ENCODE data around the gene LRIG1. TPM values are rescaled to one million over a fixed set of nuclear protein-coding genes. Genes with fewer than 3 reads are reported as not detected.

The LRIG1 gene
- total and polyA plus RNA-seq, 10 of the 15 experiments (the other 5 are each of a cell fraction or from before 2014, with no cell fraction given): 0.84 to 16.4 (median 8.1) TPM

DNA sequence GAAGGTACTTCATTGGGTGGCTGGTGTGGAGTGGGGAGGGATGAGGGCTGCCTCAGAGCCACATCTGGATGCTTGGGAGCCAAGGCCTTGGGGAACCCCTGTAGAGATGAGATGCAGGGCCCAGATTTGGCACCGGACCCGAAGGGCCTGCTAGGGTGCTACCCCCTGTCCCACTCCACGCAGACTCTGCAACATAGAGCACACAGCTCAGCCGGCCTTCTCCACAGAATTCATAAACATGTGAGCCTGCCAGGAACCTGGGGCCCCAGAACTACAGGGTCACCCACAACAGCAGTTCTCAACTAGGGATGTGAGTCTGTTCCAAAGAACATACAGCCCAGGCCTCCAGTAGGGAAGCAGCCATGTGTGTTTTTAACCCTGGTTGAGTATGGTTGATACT, 62.8 kb downstream of the LRIG1 start (continued):
- TF ChIP-seq MEF2B (IDR thresholded peaks at IDR 0.05; ENCODE audit: partially characterized antibody, poor library complexity, severe bottlenecking): no peak
- TF ChIP-seq, protein P1, sequence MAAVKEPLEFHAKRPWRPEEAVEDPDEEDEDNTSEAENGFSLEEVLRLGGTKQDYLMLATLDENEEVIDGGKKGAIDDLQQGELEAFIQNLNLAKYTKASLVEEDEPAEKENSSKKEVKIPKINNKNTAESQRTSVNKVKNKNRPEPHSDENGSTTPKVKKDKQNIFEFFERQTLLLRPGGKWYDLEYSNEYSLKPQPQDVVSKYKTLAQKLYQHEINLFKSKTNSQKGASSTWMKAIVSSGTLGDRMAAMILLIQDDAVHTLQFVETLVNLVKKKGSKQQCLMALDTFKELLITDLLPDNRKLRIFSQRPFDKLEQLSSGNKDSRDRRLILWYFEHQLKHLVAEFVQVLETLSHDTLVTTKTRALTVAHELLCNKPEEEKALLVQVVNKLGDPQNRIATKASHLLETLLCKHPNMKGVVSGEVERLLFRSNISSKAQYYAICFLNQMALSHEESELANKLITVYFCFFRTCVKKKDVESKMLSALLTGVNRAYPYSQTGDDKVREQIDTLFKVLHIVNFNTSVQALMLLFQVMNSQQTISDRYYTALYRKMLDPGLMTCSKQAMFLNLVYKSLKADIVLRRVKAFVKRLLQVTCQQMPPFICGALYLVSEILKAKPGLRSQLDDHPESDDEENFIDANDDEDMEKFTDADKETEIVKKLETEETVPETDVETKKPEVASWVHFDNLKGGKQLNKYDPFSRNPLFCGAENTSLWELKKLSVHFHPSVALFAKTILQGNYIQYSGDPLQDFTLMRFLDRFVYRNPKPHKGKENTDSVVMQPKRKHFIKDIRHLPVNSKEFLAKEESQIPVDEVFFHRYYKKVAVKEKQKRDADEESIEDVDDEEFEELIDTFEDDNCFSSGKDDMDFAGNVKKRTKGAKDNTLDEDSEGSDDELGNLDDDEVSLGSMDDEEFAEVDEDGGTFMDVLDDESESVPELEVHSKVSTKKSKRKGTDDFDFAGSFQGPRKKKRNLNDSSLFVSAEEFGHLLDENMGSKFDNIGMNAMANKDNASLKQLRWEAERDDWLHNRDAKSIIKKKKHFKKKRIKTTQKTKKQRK (IDR thresholded peaks at IDR 0.05; ENCODE audit: low read depth, low read length): no peak

DNA sequence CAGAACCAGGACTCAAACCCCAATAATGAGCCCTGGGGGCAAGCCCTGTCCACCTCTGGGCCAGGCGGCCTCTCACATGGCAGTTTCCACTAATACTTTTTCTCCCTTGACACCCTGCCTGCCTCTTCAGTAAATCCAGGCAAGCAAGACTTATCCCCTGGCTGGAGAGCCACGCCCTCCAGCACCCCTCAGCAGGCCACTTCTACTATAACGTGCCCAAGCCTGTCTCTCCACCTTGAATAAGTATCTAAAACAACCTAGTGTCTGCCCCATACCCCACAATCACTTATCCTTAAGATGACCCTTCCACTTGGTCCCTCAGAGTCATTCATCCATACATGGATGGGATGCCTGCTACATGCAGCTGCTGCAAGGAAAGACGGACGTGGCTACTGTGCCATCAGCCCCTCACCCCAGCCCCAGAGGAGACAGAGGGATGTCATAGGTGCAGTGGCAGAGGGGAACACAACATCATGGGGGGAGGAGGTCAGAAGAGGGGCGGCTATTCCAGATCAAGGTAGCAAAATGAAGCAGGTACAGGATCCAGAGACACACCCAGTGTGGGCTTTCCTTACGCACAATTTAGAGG, 63.4 kb downstream of the LRIG1 start:
- 67% methylated on average over 7 of the region's 7 CpGs for WGBS (ENCODE audit: insufficient coverage, insufficient replicate concordance, low lambda C conversion rate, missing lambda C conversion rate)
- Histone ChIP-seq H3K27ac (ENCODE audit: control insufficient read depth, insufficient read depth) (no peak overlapping the region), H3K4me2 (ENCODE audit: control insufficient read depth, insufficient read depth) (no peak overlapping the region), H2AFZ (ENCODE audit: control insufficient read depth, low read depth, low read length) (no peak overlapping the region), H3K27me3 (replicated peaks in 1 of 2; ENCODE audit: control insufficient read depth in 2 of 2, insufficient read depth in 2 of 2, low read length in 1 of 2) (no peaks in the 10 kb centered on the region), H4K20me1 (ENCODE audit: control insufficient read depth, insufficient read depth) (no peaks in the 10 kb centered on the region), H3K4me3 (no peak overlapping the region), H3K4me1 (ENCODE audit: control insufficient read depth, insufficient read depth, low read length) (peaks cover 9% of the 10 kb centered on the region), H3K36me3 (ENCODE audit: control insufficient read depth in 2 of 2, insufficient read depth in 2 of 2, low read length in 1 of 2) (no peaks in the 10 kb centered on the region), H3K79me2 (ENCODE audit: control insufficient read depth, insufficient read depth, low read length) (no peaks in the 10 kb centered on the region), H3K9ac (ENCODE audit: control insufficient read depth, insufficient read depth, low read length) (no peak overlapping the region), H3K9me3 (replicated peaks; ENCODE audit: control insufficient read depth, insufficient read depth, low read length) (no peaks in the 10 kb centered on the region)
- RAD21 ChIA-PET (ENCODE audit: unreplicated experiment): no interaction called here
- intact Hi-C loops (cut with micrococcal nuclease; ENCODE audit: unreplicated experiment) (no loop called here), in situ Hi-C loops (cut with MboI) (no loop called here)
- ATAC-seq (no peak), FAIRE-seq (no peak), DNase-seq (ENCODE audit: low read depth, low spot score) (no peak)
- SMC1A ChIA-PET (ENCODE audit: uncharacterized antibody, unreplicated experiment): interaction anchor here (2.3 kb wide), 1 partner anchor 9 kb away, joined by 4 read pairs; no protein-coding TSS in a partner anchor
- TF ChIP-seq JUNB (IDR thresholded peaks at IDR 0.05): no peak
- TF ChIP-seq BMI1 (IDR thresholded peaks at IDR 0.05; ENCODE audit: borderline replicate concordance): no peak
- TF ChIP-seq, protein P2, sequence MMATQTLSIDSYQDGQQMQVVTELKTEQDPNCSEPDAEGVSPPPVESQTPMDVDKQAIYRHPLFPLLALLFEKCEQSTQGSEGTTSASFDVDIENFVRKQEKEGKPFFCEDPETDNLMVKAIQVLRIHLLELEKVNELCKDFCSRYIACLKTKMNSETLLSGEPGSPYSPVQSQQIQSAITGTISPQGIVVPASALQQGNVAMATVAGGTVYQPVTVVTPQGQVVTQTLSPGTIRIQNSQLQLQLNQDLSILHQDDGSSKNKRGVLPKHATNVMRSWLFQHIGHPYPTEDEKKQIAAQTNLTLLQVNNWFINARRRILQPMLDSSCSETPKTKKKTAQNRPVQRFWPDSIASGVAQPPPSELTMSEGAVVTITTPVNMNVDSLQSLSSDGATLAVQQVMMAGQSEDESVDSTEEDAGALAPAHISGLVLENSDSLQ (IDR thresholded peaks at IDR 0.05): no peak
- TF ChIP-seq, protein P3, sequence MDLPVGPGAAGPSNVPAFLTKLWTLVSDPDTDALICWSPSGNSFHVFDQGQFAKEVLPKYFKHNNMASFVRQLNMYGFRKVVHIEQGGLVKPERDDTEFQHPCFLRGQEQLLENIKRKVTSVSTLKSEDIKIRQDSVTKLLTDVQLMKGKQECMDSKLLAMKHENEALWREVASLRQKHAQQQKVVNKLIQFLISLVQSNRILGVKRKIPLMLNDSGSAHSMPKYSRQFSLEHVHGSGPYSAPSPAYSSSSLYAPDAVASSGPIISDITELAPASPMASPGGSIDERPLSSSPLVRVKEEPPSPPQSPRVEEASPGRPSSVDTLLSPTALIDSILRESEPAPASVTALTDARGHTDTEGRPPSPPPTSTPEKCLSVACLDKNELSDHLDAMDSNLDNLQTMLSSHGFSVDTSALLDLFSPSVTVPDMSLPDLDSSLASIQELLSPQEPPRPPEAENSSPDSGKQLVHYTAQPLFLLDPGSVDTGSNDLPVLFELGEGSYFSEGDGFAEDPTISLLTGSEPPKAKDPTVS (IDR thresholded peaks at IDR 0.05; ENCODE audit: low read depth, low read length): no peak
- TF ChIP-seq ETV6 (conservative IDR thresholded peaks at IDR 0.05 in 1 of 2, IDR thresholded peaks at IDR 0.05 in 1 of 2; ENCODE audit: borderline replicate concordance in 1 of 2, low read depth in 1 of 2): no peak
- POLR2A ChIA-PET: interaction anchor here (0.6 kb wide), 1 partner anchor 365 kb away, joined by 3 read pairs; no protein-coding TSS in a partner anchor
- BruUV-seq (replicated peaks): no TSS peak
- CTCF ChIA-PET: no interaction called here
